Measurements from ENCODE around the gene APEH. TPM values are rescaled to one million over a fixed set of nuclear protein-coding genes. Genes with fewer than 3 reads are reported as not detected.

The APEH gene
- 79.1 TPM for polyA plus RNA-seq (2013)

DNA sequence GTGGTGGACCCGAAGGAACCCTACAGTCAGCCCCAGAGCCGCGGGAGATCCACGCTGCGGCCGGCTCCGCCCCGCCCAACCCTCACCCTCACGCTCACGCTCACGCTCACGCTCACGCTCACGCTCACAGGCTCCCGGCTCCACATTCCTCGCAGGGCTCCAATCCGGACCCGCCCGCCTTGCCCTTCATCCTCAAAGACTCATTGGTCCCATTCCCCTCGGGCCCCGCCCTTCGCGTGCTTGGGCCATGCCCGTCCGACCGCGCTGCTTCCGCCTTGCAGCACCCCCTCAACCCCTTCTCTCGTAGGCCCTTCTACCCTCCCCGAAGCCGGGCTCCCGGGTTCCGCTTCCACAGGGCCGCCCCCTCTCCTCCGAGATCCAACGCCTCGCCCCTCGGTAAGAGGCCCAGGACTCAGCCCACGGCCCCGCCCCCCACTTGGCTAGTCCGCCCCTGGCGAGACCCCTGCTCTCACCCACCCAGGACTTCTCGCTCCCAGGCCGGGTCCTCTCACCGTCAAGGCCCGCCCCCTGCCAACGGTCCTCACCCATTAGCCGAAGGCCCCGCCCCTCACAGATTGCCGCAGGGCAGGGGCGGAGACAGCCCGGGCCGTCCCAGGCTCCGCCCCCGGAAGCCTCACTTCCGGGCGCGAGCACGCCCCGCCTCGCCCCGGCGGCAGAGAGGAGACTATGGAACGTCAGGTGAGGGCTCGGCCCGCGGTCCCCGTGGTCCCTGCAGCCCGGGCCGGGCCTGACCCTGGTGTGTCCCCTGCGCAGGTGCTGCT is at the start of gene APEH:
APEH (plus strand) TSS at position 637 of the 782 bp plus-strand sequence; CDS start at position 688, 51 bp downstream.
- Histone ChIP-seq H3K9me3 (ENCODE audit: control extremely low read depth in 1 of 5, control insufficient read depth in 4 of 5, insufficient read depth in 2 of 5, low read depth in 1 of 5, low read length in 4 of 5) (no peaks in the 10 kb centered on the region), H3K4me3 (ENCODE audit: control insufficient read depth in 1 of 7, extremely low read depth in 1 of 7, insufficient read depth in 4 of 7, low read depth in 2 of 7, low read length in 6 of 7) (peak within 1 kb of the TSS; percentile 42 to 89 (median 81)), H3K27ac (ENCODE audit: insufficient read depth in 1 of 2, low read depth in 1 of 2, low read length in 2 of 2, poor library complexity in 1 of 2, severe bottlenecking in 2 of 2) (peak within 1 kb of the TSS; percentile 82 to 92), H3K27me3 (replicated peaks in 2 of 5; ENCODE audit: control insufficient read depth in 4 of 5, insufficient read depth in 5 of 5, low read length in 4 of 5) (no peaks in the 10 kb centered on the region), H3K4me1 (ENCODE audit: control extremely low read depth in 1 of 4, control insufficient read depth in 4 of 4, insufficient read depth in 4 of 4, low read length in 3 of 4) (peaks cover 0 to 25% (median 23%) of the 10 kb centered on the region in 4 experiments), H3K36me3 (ENCODE audit: control insufficient read depth in 4 of 4, insufficient read depth in 4 of 4, low read length in 3 of 4) (peaks cover 0 to 37% (median 28%) of the 10 kb centered on the region in 4 experiments)
- CTCF ChIA-PET, result interaction anchor here (0.9 to 3.3 kb wide), 3 partner anchors 22 to 136 kb away, joined by 3 to 80 read pairs (median 5); no protein-coding TSS in a partner anchor
- POLR2A ChIA-PET, result interaction anchor here (0.6 to 1.1 kb wide), 2 partner anchors 84 to 134 kb away, joined by 3 read pairs; no protein-coding TSS in a partner anchor
- DNase-seq, result peak; percentile 98 to 99 (median 98)
- under 1% methylated on average over 50 of the region's 71 CpGs for WGBS (ENCODE audit: insufficient coverage)

DNA sequence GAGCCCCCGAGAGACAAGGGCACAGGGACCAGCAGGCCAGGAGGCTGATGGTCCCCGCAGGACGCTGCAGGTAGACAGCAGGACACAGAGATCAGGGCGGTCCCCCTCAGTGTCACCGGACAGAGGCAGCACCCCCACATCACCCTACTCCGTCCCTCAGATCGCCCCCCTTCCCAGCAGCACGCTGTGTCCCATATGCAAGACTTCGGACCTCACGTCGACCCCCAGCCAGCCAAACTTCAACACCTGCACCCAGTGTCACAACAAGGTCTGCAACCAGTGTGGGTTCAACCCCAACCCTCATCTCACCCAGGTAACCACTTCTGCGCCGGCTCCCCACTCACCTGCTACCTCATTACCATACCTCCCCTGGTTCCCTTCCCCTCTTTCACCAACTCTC is 49.1 kb upstream of the APEH start:
- H3K9me3 ChIP-seq (ENCODE audit: control extremely low read depth in 1 of 5, control insufficient read depth in 4 of 5, insufficient read depth in 2 of 5, low read depth in 1 of 5, low read length in 4 of 5), result no peaks in the 10 kb centered on the region
- peaks cover 0 to 5% (median 0%) of the 10 kb centered on the region in 5 experiments for H3K27me3 ChIP-seq (replicated peaks in 2 of 5; ENCODE audit: control insufficient read depth in 4 of 5, insufficient read depth in 5 of 5, low read length in 4 of 5)
- CTCF ChIA-PET, result no interaction called here
- no peaks in the 10 kb centered on the region for H3K36me3 ChIP-seq (ENCODE audit: control insufficient read depth in 4 of 4, insufficient read depth in 4 of 4, low read length in 3 of 4)
- H3K4me3 ChIP-seq (ENCODE audit: control insufficient read depth in 1 of 7, extremely low read depth in 1 of 7, insufficient read depth in 4 of 7, low read depth in 2 of 7, low read length in 6 of 7), result no peak overlapping the region
- WGBS (ENCODE audit: insufficient coverage), result 97% methylated on average over 13 of the region's 13 CpGs
- H3K27ac ChIP-seq (ENCODE audit: insufficient read depth in 1 of 2, low read depth in 1 of 2, low read length in 2 of 2, poor library complexity in 1 of 2, severe bottlenecking in 2 of 2), result no peak overlapping the region
- POLR2A ChIA-PET, result no interaction called here
- peaks cover 0 to 7% (median 1%) of the 10 kb centered on the region in 4 experiments for H3K4me1 ChIP-seq (ENCODE audit: control extremely low read depth in 1 of 4, control insufficient read depth in 4 of 4, insufficient read depth in 4 of 4, low read length in 3 of 4)
- no peak for DNase-seq

DNA sequence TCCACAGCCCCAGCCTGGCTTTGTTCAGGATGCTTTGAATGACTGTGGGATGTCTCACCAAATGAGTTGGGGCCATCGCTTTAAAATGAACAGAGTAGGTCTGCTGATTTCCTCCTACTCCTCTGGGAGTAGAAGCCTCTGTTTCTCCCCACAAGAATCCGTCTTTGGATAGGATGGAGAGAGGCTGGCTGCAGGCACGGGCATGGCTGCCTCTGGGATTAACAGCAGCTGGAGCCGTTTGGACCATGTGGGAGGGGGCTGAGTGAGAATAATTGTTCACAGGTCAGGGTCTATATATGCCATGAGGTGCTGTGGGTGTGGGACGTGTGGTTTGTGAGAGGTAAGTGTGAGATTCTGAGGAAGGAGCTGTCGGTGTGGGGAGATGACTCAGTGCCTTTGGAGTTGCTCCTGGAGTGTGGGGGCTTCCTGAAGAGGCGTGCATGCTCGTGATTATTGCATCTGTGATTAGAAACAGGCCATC is 48.0 kb upstream of the APEH start:
- Histone ChIP-seq H3K36me3 (ENCODE audit: control insufficient read depth in 4 of 4, insufficient read depth in 4 of 4, low read length in 3 of 4) (no peaks in the 10 kb centered on the region), H3K9me3 (ENCODE audit: control extremely low read depth in 1 of 5, control insufficient read depth in 4 of 5, insufficient read depth in 2 of 5, low read depth in 1 of 5, low read length in 4 of 5) (no peaks in the 10 kb centered on the region), H3K4me3 (ENCODE audit: control insufficient read depth in 1 of 7, extremely low read depth in 1 of 7, insufficient read depth in 4 of 7, low read depth in 2 of 7, low read length in 6 of 7) (no peak overlapping the region), H3K4me1 (ENCODE audit: control extremely low read depth in 1 of 4, control insufficient read depth in 4 of 4, insufficient read depth in 4 of 4, low read length in 3 of 4) (peaks cover 0 to 7% (median 1%) of the 10 kb centered on the region in 4 experiments), H3K27me3 (replicated peaks in 2 of 5; ENCODE audit: control insufficient read depth in 4 of 5, insufficient read depth in 5 of 5, low read length in 4 of 5) (peaks cover 0 to 5% (median 0%) of the 10 kb centered on the region in 5 experiments), H3K27ac (ENCODE audit: insufficient read depth in 1 of 2, low read depth in 1 of 2, low read length in 2 of 2, poor library complexity in 1 of 2, severe bottlenecking in 2 of 2) (no peak overlapping the region)
- 23% methylated on average over 6 of the region's 8 CpGs for WGBS (ENCODE audit: insufficient coverage)
- DNase-seq, result peak in 2 of 3 donors; percentile 54 to 69
- POLR2A ChIA-PET, result interaction anchor here (0.6 kb wide), 2 partner anchors 23 to 59 kb away, joined by 3 to 6 read pairs; no protein-coding TSS in a partner anchor
- CTCF ChIA-PET, result interaction anchor here (0.9 kb wide), 1 partner anchor 29 kb away, joined by 3 read pairs; no protein-coding TSS in a partner anchor

DNA sequence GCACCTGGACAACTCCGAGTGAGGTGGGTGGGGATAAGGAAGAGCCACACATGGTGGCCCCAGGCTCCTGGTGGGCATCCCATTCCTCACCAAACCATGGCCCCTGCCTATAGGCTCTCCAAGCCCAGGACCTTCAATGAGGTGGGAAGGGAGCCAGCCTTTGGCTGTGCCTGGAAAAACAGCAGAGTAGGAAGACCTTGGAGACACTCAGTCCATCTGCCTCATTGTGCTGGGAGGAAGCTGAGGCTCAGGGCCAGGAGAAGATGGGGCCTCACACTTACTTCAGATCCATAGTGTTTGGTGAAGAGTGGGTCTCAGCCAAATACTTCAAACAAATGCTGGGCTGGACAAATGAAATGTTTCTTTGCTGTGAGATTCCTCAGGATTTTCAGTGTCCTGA is 47.4 kb upstream of the APEH start:
- DNase-seq, result no peak
- POLR2A ChIA-PET, result no interaction called here
- Histone ChIP-seq H3K27ac (ENCODE audit: insufficient read depth in 1 of 2, low read depth in 1 of 2, low read length in 2 of 2, poor library complexity in 1 of 2, severe bottlenecking in 2 of 2) (no peak overlapping the region), H3K4me3 (ENCODE audit: control insufficient read depth in 1 of 7, extremely low read depth in 1 of 7, insufficient read depth in 4 of 7, low read depth in 2 of 7, low read length in 6 of 7) (no peak overlapping the region), H3K4me1 (ENCODE audit: control extremely low read depth in 1 of 4, control insufficient read depth in 4 of 4, insufficient read depth in 4 of 4, low read length in 3 of 4) (peaks cover 0 to 7% (median 1%) of the 10 kb centered on the region in 4 experiments), H3K27me3 (replicated peaks in 2 of 5; ENCODE audit: control insufficient read depth in 4 of 5, insufficient read depth in 5 of 5, low read length in 4 of 5) (peaks cover 0 to 2% (median 0%) of the 10 kb centered on the region in 5 experiments), H3K9me3 (ENCODE audit: control extremely low read depth in 1 of 5, control insufficient read depth in 4 of 5, insufficient read depth in 2 of 5, low read depth in 1 of 5, low read length in 4 of 5) (peaks cover 0 to 3% (median 0%) of the 10 kb centered on the region in 5 experiments), H3K36me3 (ENCODE audit: control insufficient read depth in 4 of 4, insufficient read depth in 4 of 4, low read length in 3 of 4) (no peaks in the 10 kb centered on the region)
- WGBS (ENCODE audit: insufficient coverage), result 100% methylated on average over 1 of the region's 1 CpG
- CTCF ChIA-PET, result interaction anchor here (0.9 kb wide), 1 partner anchor 28 kb away, joined by 3 read pairs; no protein-coding TSS in a partner anchor

DNA sequence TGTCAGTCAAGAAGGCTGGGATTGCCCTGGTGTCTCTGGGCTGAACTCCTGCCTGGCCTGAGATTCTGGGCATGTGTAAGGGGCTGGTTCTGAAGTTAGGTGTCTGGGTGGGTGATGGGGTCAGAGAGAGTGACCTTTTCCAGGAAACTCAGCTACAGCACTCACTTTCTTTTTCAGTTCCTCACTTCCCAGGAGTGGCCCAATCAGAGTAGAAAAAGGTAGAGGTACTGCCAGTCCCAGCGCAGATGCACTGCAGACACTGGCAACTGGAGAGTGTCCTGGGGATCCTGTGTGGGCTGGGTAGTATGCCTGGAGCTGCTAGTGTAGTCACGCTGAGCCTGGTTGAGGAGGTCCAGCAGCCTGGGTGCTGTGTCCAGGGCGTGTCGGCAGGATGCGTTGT is 46.5 kb upstream of the APEH start:
- CTCF ChIA-PET, result no interaction called here
- H3K4me1 ChIP-seq (ENCODE audit: control extremely low read depth in 1 of 4, control insufficient read depth in 4 of 4, insufficient read depth in 4 of 4, low read length in 3 of 4), result peaks cover 0 to 7% (median 1%) of the 10 kb centered on the region in 4 experiments
- no peaks in the 10 kb centered on the region for H3K36me3 ChIP-seq (ENCODE audit: control insufficient read depth in 4 of 4, insufficient read depth in 4 of 4, low read length in 3 of 4)
- H3K27me3 ChIP-seq (replicated peaks in 2 of 5; ENCODE audit: control insufficient read depth in 4 of 5, insufficient read depth in 5 of 5, low read length in 4 of 5), result peaks cover 0 to 2% (median 0%) of the 10 kb centered on the region in 5 experiments
- no peak overlapping the region for H3K4me3 ChIP-seq (ENCODE audit: control insufficient read depth in 1 of 7, extremely low read depth in 1 of 7, insufficient read depth in 4 of 7, low read depth in 2 of 7, low read length in 6 of 7)
- no peak for DNase-seq
- no peak overlapping the region for H3K27ac ChIP-seq (ENCODE audit: insufficient read depth in 1 of 2, low read depth in 1 of 2, low read length in 2 of 2, poor library complexity in 1 of 2, severe bottlenecking in 2 of 2)
- H3K9me3 ChIP-seq (ENCODE audit: control extremely low read depth in 1 of 5, control insufficient read depth in 4 of 5, insufficient read depth in 2 of 5, low read depth in 1 of 5, low read length in 4 of 5), result peaks cover 0 to 5% (median 0%) of the 10 kb centered on the region in 5 experiments
- POLR2A ChIA-PET, result no interaction called here
- WGBS (ENCODE audit: insufficient coverage), result 99% methylated on average over 5 of the region's 5 CpGs

DNA sequence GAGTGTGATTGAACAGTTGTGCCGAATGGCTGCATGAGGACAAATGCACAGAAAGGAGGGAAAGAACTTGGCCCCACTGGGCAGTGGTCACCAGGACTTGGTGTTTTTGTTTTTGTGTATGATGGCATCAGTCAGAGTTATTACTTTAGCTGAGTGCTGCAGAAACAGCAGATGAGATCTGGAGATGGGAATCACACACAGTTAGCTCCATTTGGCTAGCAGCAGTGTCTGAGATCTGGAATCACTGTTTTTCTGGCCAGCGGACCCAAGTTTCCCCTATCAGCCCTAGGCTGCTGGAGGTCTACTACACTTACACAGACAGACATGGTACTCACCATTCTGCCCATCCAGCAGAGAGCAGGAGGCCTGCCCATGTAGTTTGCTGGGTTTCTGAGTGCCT is 45.9 kb upstream of the APEH start:
- Histone ChIP-seq H3K27ac (ENCODE audit: insufficient read depth in 1 of 2, low read depth in 1 of 2, low read length in 2 of 2, poor library complexity in 1 of 2, severe bottlenecking in 2 of 2) (no peak overlapping the region), H3K36me3 (ENCODE audit: control insufficient read depth in 4 of 4, insufficient read depth in 4 of 4, low read length in 3 of 4) (no peaks in the 10 kb centered on the region), H3K4me3 (ENCODE audit: control insufficient read depth in 1 of 7, extremely low read depth in 1 of 7, insufficient read depth in 4 of 7, low read depth in 2 of 7, low read length in 6 of 7) (no peak overlapping the region), H3K4me1 (ENCODE audit: control extremely low read depth in 1 of 4, control insufficient read depth in 4 of 4, insufficient read depth in 4 of 4, low read length in 3 of 4) (peaks cover 0 to 7% (median 1%) of the 10 kb centered on the region in 4 experiments), H3K27me3 (replicated peaks in 2 of 5; ENCODE audit: control insufficient read depth in 4 of 5, insufficient read depth in 5 of 5, low read length in 4 of 5) (peaks cover 0 to 2% (median 0%) of the 10 kb centered on the region in 5 experiments), H3K9me3 (ENCODE audit: control extremely low read depth in 1 of 5, control insufficient read depth in 4 of 5, insufficient read depth in 2 of 5, low read depth in 1 of 5, low read length in 4 of 5) (peaks cover 0 to 5% (median 0%) of the 10 kb centered on the region in 5 experiments)
- no peak for DNase-seq
- 100% methylated on average over 1 of the region's 2 CpGs for WGBS (ENCODE audit: insufficient coverage)
- CTCF ChIA-PET, result interaction anchor here (1.0 kb wide), 1 partner anchor 9 kb away, joined by 4 read pairs; no protein-coding TSS in a partner anchor
- POLR2A ChIA-PET, result no interaction called here

DNA sequence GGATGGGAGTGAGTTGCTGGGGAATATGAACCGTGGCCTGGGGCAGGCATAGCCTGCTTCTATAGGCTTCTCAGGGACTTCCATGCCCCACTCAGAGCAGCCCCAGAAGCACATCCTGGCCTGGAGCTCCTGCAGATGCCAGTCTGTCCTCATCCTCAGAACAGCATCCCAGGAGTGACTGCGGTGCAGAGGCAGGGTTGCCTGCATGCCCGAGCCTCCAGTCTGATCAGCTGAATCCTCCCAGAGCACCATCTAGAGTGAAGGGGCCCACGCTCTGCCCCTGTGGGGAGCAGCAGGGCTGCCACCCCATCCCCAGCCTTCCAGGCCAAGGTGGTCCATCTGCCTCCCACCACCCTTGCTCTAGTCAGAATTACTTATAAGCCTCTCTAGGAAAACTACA is 44.7 kb upstream of the APEH start:
- POLR2A ChIA-PET, result no interaction called here
- WGBS (ENCODE audit: insufficient coverage), result 94% methylated on average over 3 of the region's 4 CpGs
- H3K4me1 ChIP-seq (ENCODE audit: control extremely low read depth in 1 of 4, control insufficient read depth in 4 of 4, insufficient read depth in 4 of 4, low read length in 3 of 4), result peaks cover 0 to 7% (median 1%) of the 10 kb centered on the region in 4 experiments

More for the DNA sequence above, 44.7 kb upstream of the APEH start:
- H3K27ac ChIP-seq (ENCODE audit: insufficient read depth in 1 of 2, low read depth in 1 of 2, low read length in 2 of 2, poor library complexity in 1 of 2, severe bottlenecking in 2 of 2), result no peak overlapping the region
- H3K27me3 ChIP-seq (replicated peaks in 2 of 5; ENCODE audit: control insufficient read depth in 4 of 5, insufficient read depth in 5 of 5, low read length in 4 of 5), result no peaks in the 10 kb centered on the region
- CTCF ChIA-PET, result no interaction called here
- H3K9me3 ChIP-seq (ENCODE audit: control extremely low read depth in 1 of 5, control insufficient read depth in 4 of 5, insufficient read depth in 2 of 5, low read depth in 1 of 5, low read length in 4 of 5), result peaks cover 0 to 5% (median 0%) of the 10 kb centered on the region in 5 experiments
- H3K36me3 ChIP-seq (ENCODE audit: control insufficient read depth in 4 of 4, insufficient read depth in 4 of 4, low read length in 3 of 4), result no peaks in the 10 kb centered on the region
- no peak overlapping the region for H3K4me3 ChIP-seq (ENCODE audit: control insufficient read depth in 1 of 7, extremely low read depth in 1 of 7, insufficient read depth in 4 of 7, low read depth in 2 of 7, low read length in 6 of 7)
- DNase-seq, result no peak

Measured in common myeloid progenitor, CD34-positive (primary cell).